Activated naive CD8-positive, alpha-beta T cell (primary cell): ENCODE measurements around the gene NT5C1A.

Experiments used
- H3K27ac Mint-ChIP-seq: one replicate; pipeline ENCODE4 v1.8.0; 2021; ENCODE audit warnings: mixed read lengths
- H3K27me3 Mint-ChIP-seq: one replicate; pipeline ENCODE4 v1.8.0; 2021; ENCODE audit warnings: mixed read lengths
- H3K36me3 Mint-ChIP-seq: one replicate; pipeline ENCODE4 v1.8.0; 2021; ENCODE audit warnings: mixed read lengths
- H3K4me1 Mint-ChIP-seq: one replicate; pipeline ENCODE4 v1.8.0; 2021; ENCODE audit warnings: low read depth, mixed read lengths
- H3K4me3 Mint-ChIP-seq: one replicate; pipeline ENCODE4 v1.8.0; 2021; ENCODE audit warnings: mild to moderate bottlenecking, mixed read lengths
- H3K9me3 Mint-ChIP-seq: one replicate; pipeline ENCODE4 v1.8.0; 2021; ENCODE audit warnings: low read depth, mixed read lengths

NT5C1A gene

GRCh38 chr1:39694026-39694425, 22.1 kb upstream of the NT5C1A start:
- Mint-ChIP-seq H3K4me3 (no peak overlapping the region), H3K36me3 (no peaks in the 10 kb centered on the region), H3K27ac (no peak overlapping the region), H3K9me3 (no peaks in the 10 kb centered on the region), H3K27me3 (peaks cover under 1% of the 10 kb centered on the region), H3K4me1 (peaks cover 40% of the 10 kb centered on the region)

GRCh38 chr1:39692152-39693074, 20.5 kb upstream of the NT5C1A start:
- H3K36me3 Mint-ChIP-seq, result no peaks in the 10 kb centered on the region

DNA sequence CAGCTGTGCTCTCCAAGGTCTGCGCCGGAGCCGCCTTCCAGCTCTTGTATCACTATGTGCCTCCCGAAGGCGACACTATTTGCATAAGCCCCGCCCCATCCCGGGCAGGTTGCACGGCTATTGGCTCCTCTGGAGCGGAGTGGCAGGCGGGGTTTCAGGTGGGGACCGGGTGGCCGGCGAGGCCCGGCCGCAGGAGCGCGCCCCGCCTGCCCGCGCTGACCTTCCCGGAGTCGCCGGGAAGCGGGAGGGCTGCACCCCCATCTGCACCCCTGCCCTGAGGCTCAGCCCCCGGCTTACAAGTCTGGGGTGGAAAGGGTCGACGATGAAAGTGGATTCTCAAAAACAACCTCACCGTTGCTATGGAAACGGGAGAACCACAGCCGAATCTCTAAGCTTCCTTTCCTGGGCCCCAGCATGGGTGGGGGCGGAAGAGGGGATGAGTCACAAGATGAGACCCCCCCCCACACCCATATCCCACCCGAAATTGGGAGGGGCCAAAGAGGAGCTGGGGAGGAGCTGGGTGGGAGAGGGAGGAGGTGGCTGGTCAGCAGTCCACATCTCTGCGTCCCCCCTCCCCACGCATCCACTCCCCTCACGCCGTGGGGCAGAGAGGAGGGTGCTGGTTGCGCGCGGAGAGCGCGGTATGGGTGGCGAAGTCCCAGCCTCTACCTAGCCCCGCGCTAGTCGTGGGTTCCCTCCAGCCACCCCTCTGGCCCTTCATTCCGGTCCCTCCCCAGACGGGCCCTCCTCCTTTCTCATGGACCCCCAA, 19.7 kb upstream of the NT5C1A start, which contains the start of gene HPCAL4:
HPCAL4 (minus strand) TSS at position 51 of the 769 bp plus-strand sequence. CDS start 6,830 bp downstream, outside the sequence.
- Mint-ChIP-seq H3K27ac (peak within 1 kb of the TSS; percentile 28), H3K27me3 (no peaks in the 10 kb centered on the region), H3K4me3 (peak within 1 kb of the TSS; percentile 85), H3K4me1 (peaks cover 48% of the 10 kb centered on the region), H3K9me3 (no peaks in the 10 kb centered on the region), H3K36me3 (no peaks in the 10 kb centered on the region)

More at GRCh38 chr1:39692152-39693074, 20.5 kb upstream of the NT5C1A start:
- Mint-ChIP-seq H3K4me3 (peak overlapping the region; percentile 69), H3K9me3 (no peaks in the 10 kb centered on the region), H3K27me3 (no peaks in the 10 kb centered on the region), H3K4me1 (peaks cover 48% of the 10 kb centered on the region), H3K27ac (no peak overlapping the region)

DNA sequence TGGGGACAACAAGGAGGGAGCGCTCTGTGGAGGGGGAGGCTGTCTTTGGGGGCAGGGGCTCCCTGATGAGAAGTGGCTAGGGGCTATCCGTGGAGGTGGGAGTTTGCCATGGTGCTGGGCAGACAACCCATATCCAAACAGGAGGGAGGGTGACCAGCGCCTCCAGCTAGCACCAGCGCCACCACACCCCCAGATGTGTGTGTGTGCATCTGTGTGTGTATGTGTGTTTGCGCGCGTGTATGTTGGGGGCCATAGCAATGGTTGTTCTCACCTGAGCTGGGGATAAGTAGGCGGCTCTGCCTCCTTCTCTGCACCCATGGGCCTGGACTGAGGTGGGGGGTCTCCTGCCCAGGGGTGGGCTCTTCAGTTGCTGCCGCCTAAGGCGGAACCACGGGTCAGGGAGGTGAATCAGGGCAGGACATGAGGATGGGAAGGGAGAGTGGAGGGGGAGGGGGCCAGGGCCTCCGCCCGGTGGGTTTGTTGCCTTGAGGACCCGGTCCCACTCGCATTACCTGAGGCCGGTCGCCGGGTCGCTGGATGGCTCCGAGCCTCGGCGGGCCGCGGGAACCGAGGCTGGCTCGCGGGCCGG, 19.0 kb upstream of the NT5C1A start:
- Mint-ChIP-seq H3K4me3 (peak overlapping the region; percentile 85), H3K4me1 (peaks cover 50% of the 10 kb centered on the region), H3K27me3 (peaks cover 2% of the 10 kb centered on the region), H3K27ac (no peak overlapping the region), H3K9me3 (no peaks in the 10 kb centered on the region), H3K36me3 (peaks cover 3% of the 10 kb centered on the region)

DNA sequence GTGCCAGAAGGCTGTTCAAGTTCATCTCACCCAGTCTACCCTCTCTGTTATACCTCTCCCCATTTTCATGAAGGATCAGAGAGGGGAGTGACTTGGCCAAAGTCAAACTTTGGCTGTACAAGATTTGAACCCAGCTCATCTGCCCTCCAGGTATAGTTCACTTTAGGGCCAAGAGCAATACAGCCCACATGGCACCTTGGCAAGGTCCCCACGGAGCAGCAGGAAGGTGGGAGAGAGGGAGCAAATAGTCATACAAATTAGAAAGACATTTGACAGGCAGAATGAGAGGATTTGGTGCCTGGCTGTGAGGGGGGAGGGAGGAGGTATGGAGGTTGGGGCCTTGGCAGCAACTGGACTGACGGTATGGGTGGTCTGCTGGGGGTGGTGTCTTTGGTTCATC, 18.3 kb upstream of the NT5C1A start:
- peaks cover 2% of the 10 kb centered on the region for H3K27me3 Mint-ChIP-seq
- H3K36me3 Mint-ChIP-seq, result peaks cover 3% of the 10 kb centered on the region
- peaks cover 49% of the 10 kb centered on the region for H3K4me1 Mint-ChIP-seq
- peak overlapping the region; percentile 28 for H3K27ac Mint-ChIP-seq
- H3K4me3 Mint-ChIP-seq, result peak overlapping the region; percentile 85
- H3K9me3 Mint-ChIP-seq, result no peaks in the 10 kb centered on the region

GRCh38 chr1:39689635-39690034, 17.7 kb upstream of the NT5C1A start:
- Mint-ChIP-seq H3K27ac (no peak overlapping the region), H3K9me3 (no peaks in the 10 kb centered on the region), H3K36me3 (peaks cover 7% of the 10 kb centered on the region), H3K4me1 (peaks cover 47% of the 10 kb centered on the region), H3K4me3 (peak overlapping the region; percentile 85), H3K27me3 (peaks cover 2% of the 10 kb centered on the region)

DNA sequence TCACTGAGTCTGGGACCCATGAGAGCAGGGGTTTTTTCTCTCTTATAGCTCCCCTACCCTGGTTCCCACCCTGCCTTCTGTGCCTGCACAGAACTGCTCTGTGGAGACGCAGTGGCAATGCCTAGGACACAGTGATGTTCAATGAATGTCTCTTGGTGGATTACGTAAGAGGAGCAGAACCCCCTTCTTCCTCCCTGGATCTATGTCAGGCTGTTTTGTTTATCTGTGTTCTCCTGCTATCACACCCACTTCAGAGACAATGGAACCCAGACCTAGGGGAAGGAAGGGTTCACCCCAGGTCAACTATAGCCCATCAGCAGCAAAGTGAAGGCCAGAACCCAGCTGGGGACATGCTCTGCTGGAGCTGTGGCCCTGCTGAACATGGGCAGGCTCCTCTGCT, 17.3 kb upstream of the NT5C1A start:
- H3K4me1 Mint-ChIP-seq, result peaks cover 44% of the 10 kb centered on the region
- H3K36me3 Mint-ChIP-seq, result peaks cover 7% of the 10 kb centered on the region
- no peak overlapping the region for H3K4me3 Mint-ChIP-seq
- no peaks in the 10 kb centered on the region for H3K9me3 Mint-ChIP-seq
- H3K27me3 Mint-ChIP-seq, result peaks cover 2% of the 10 kb centered on the region
- no peak overlapping the region for H3K27ac Mint-ChIP-seq

GRCh38 chr1:39688706-39689105, 16.8 kb upstream of the NT5C1A start:
- H3K27me3 Mint-ChIP-seq, result peaks cover 2% of the 10 kb centered on the region
- no peaks in the 10 kb centered on the region for H3K9me3 Mint-ChIP-seq
- peaks cover 43% of the 10 kb centered on the region for H3K4me1 Mint-ChIP-seq
- peaks cover 7% of the 10 kb centered on the region for H3K36me3 Mint-ChIP-seq
- no peak overlapping the region for H3K27ac Mint-ChIP-seq
- no peak overlapping the region for H3K4me3 Mint-ChIP-seq

GRCh38 chr1:39687243-39687642, 15.3 kb upstream of the NT5C1A start:
- H3K27ac Mint-ChIP-seq, result no peak overlapping the region
- H3K4me3 Mint-ChIP-seq, result no peak overlapping the region
- H3K9me3 Mint-ChIP-seq, result no peaks in the 10 kb centered on the region
- H3K4me1 Mint-ChIP-seq, result peaks cover 44% of the 10 kb centered on the region
- peaks cover 11% of the 10 kb centered on the region for H3K36me3 Mint-ChIP-seq
- H3K27me3 Mint-ChIP-seq, result peaks cover 2% of the 10 kb centered on the region

GRCh38 chr1:39685071-39685470, 13.2 kb upstream of the NT5C1A start:
- peaks cover 11% of the 10 kb centered on the region for H3K36me3 Mint-ChIP-seq
- H3K27me3 Mint-ChIP-seq, result peaks cover 2% of the 10 kb centered on the region
- H3K9me3 Mint-ChIP-seq, result no peaks in the 10 kb centered on the region
- H3K4me1 Mint-ChIP-seq, result peaks cover 50% of the 10 kb centered on the region
- peak overlapping the region; percentile 69 for H3K4me3 Mint-ChIP-seq
- H3K27ac Mint-ChIP-seq, result no peak overlapping the region

GRCh38 chr1:39684313-39684664, 12.4 kb upstream of the NT5C1A start:
- Mint-ChIP-seq H3K9me3 (no peaks in the 10 kb centered on the region), H3K27me3 (peaks cover 2% of the 10 kb centered on the region), H3K4me3 (peak overlapping the region; percentile 23), H3K4me1 (peaks cover 43% of the 10 kb centered on the region), H3K36me3 (peaks cover 12% of the 10 kb centered on the region), H3K27ac (no peak overlapping the region)

- no peaks in the 10 kb centered on the region for H3K9me3 Mint-ChIP-seq
- no peak overlapping the region for H3K27ac Mint-ChIP-seq
- H3K27me3 Mint-ChIP-seq, result peaks cover 2% of the 10 kb centered on the region
- H3K36me3 Mint-ChIP-seq, result peaks cover 15% of the 10 kb centered on the region
- peak overlapping the region; percentile 51 for H3K4me3 Mint-ChIP-seq
- H3K4me1 Mint-ChIP-seq, result peaks cover 40% of the 10 kb centered on the region
Observed at GRCh38 chr1:39683591-39684312, 11.8 kb upstream of the NT5C1A start.

GRCh38 chr1:39681999-39682398, 10.1 kb upstream of the NT5C1A start:
- Mint-ChIP-seq H3K27ac (no peak overlapping the region), H3K4me1 (peaks cover 33% of the 10 kb centered on the region), H3K4me3 (no peak overlapping the region), H3K36me3 (peaks cover 17% of the 10 kb centered on the region), H3K27me3 (peaks cover 2% of the 10 kb centered on the region), H3K9me3 (no peaks in the 10 kb centered on the region)

DNA sequence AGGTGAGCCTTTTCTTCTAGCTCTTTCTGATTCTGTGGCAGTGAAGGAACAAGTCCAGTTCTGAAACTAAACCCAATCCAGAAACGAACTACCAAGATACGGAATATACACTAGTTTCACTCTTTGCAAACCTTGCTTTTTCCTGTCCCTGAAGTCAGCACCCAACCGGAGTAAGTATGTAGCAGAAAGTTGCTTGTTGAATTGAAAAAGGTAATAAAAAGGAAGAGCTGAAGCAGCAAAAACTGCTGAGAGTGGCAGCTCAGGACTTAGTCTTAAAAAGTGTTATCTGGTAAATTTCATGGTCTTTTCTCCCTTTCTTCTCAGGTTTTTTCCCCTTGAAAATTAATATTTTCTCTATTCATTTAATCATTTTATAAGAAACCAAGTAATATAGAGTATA, 9.4 kb upstream of the NT5C1A start:
- H3K36me3 Mint-ChIP-seq, result peaks cover 16% of the 10 kb centered on the region
- peaks cover 31% of the 10 kb centered on the region for H3K4me1 Mint-ChIP-seq
- no peak overlapping the region for H3K27ac Mint-ChIP-seq
- H3K9me3 Mint-ChIP-seq, result no peaks in the 10 kb centered on the region
- no peaks in the 10 kb centered on the region for H3K27me3 Mint-ChIP-seq
- peak overlapping the region; percentile 63 for H3K4me3 Mint-ChIP-seq
